Right lobe of liver (tissue), 4 donors: ENCODE results near the gene APLF.

Experiments used
- CTCF ChIP-seq, 4 donors: fragments of 200-600 bp in 3 of 4; fragments of 450-650 bp in 1 of 4; IDR thresholded peaks; one replicate each; pipeline versions ENCODE4 v1.5.1 to v1.8.0; 2016 to 2022; ENCODE audit warnings: antibody characterized with exemption in 4 of 4, mild to moderate bottlenecking in 2 of 4
- POLR2A ChIP-seq: fragments of 450-650 bp; IDR thresholded peaks from one replicate; pipeline ENCODE4 v1.6.1; 2017; ENCODE audit warnings: antibody characterized with exemption, mild to moderate bottlenecking
- donor health status: DM: no; HTN: no; CAD: no.
- donor health status: DM: no; HTN: no; CAD: no.
- donor health status: DM: no; HTN: yes; CAD: no.

DNA sequence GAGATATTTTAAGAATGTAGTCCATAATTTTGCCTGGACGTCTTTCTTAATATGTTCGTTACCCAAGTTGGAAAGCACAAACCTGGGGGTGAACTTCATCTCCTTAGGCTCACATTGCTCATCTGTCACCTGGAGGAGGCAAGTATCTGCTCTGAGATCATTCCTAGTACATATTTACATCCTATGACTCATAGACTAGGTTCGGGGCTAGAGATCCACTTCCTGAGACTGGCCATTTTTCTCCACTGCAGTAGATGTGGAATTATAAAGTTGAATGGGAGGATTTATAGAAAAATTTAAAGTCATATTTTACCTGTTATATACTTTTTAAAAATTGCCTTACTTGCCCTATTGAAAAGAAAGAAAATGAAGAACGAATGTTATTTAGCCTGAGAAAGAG, 98.5 kb downstream of the APLF start:
- TF ChIP-seq CTCF (IDR thresholded peaks at IDR 0.05) (no peak), POLR2A (no peak)
